ENCODE results near the gene HOTAIR.

DNA sequence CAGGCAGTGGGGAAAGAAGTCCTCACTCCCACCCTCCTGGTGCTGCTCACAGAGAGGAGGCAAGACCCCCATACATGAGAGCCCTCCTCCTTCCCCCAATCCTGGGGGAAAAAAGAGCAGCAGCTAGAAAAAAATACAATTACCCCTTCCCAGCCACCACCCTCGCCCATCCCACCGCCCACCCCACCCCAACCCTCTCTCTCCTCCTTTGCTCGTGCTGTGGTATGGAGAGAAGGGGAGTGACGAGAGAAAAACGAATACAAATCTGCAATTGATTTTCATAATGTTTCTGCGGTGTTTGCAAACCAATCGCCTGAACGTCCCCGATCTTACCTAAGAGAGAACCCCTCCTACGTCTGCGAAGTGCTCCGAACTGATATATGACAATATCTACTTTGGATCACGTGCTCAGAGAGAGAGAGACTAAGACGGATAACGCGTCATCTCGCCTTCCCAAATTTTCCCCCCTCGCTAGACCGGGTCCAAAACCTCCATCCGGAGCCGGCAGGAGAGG lies 2.0 kb downstream of the HOTAIR start, which contains the start of gene HOXC11:
- TF ChIP-seq, protein P1, sequence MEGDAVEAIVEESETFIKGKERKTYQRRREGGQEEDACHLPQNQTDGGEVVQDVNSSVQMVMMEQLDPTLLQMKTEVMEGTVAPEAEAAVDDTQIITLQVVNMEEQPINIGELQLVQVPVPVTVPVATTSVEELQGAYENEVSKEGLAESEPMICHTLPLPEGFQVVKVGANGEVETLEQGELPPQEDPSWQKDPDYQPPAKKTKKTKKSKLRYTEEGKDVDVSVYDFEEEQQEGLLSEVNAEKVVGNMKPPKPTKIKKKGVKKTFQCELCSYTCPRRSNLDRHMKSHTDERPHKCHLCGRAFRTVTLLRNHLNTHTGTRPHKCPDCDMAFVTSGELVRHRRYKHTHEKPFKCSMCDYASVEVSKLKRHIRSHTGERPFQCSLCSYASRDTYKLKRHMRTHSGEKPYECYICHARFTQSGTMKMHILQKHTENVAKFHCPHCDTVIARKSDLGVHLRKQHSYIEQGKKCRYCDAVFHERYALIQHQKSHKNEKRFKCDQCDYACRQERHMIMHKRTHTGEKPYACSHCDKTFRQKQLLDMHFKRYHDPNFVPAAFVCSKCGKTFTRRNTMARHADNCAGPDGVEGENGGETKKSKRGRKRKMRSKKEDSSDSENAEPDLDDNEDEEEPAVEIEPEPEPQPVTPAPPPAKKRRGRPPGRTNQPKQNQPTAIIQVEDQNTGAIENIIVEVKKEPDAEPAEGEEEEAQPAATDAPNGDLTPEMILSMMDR (IDR thresholded peaks at IDR 0.05): no peak
- TF ChIP-seq, protein P2, sequence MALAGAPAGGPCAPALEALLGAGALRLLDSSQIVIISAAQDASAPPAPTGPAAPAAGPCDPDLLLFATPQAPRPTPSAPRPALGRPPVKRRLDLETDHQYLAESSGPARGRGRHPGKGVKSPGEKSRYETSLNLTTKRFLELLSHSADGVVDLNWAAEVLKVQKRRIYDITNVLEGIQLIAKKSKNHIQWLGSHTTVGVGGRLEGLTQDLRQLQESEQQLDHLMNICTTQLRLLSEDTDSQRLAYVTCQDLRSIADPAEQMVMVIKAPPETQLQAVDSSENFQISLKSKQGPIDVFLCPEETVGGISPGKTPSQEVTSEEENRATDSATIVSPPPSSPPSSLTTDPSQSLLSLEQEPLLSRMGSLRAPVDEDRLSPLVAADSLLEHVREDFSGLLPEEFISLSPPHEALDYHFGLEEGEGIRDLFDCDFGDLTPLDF (CRISPR knock-in tag; IDR thresholded peaks at IDR 0.05): no peak
- no peak for TF ChIP-seq TP53 (CRISPR knock-in tag; IDR thresholded peaks at IDR 0.05)

All from WTC11 (cell line).